Measurements from ENCODE around the gene TENM3.

The TENM3 gene

GRCh38 chr4:182307746-182308145, 64.5 kb downstream of the TENM3 start:
- TF ChIP-seq POLR2A (IDR thresholded peaks at IDR 0.05; ENCODE audit: extremely low read depth, insufficient read length): no peak
- TF ChIP-seq MAX (IDR thresholded peaks at IDR 0.05; ENCODE audit: low read depth, low read length): no peak
- TF ChIP-seq MYC (IDR thresholded peaks at IDR 0.05; ENCODE audit: low read depth, low read length): no peak
- TF ChIP-seq CTCF (IDR thresholded peaks at IDR 0.05; ENCODE audit: low read depth, low read length): no peak
- H3K4me3 ChIP-seq (ENCODE audit: low read depth, low read length): no peak overlapping the region
- DNase-seq (ENCODE audit: low read depth): no peak

- TF ChIP-seq CTCF (IDR thresholded peaks at IDR 0.05; ENCODE audit: low read depth, low read length) (no peak), MAX (IDR thresholded peaks at IDR 0.05; ENCODE audit: low read depth, low read length) (no peak), POLR2A (IDR thresholded peaks at IDR 0.05; ENCODE audit: extremely low read depth, insufficient read length) (no peak), MYC (IDR thresholded peaks at IDR 0.05; ENCODE audit: low read depth, low read length) (no peak)
- no peak for DNase-seq (ENCODE audit: low read depth)
- H3K4me3 ChIP-seq (ENCODE audit: low read depth, low read length): no peak overlapping the region
Observed at GRCh38 chr4:182309877-182310276, 66.7 kb downstream of the TENM3 start.

- no peak overlapping the region for H3K4me3 ChIP-seq (ENCODE audit: low read depth, low read length)
- TF ChIP-seq MYC (IDR thresholded peaks at IDR 0.05; ENCODE audit: low read depth, low read length) (no peak), CTCF (IDR thresholded peaks at IDR 0.05; ENCODE audit: low read depth, low read length) (no peak), POLR2A (IDR thresholded peaks at IDR 0.05; ENCODE audit: extremely low read depth, insufficient read length) (no peak), MAX (IDR thresholded peaks at IDR 0.05; ENCODE audit: low read depth, low read length) (no peak)
- DNase-seq (ENCODE audit: low read depth): no peak
Observed at GRCh38 chr4:182310316-182310715, 67.1 kb downstream of the TENM3 start.

- H3K4me3 ChIP-seq (ENCODE audit: low read depth, low read length): no peak overlapping the region
- DNase-seq (ENCODE audit: low read depth): no peak
- no peak for TF ChIP-seq POLR2A (IDR thresholded peaks at IDR 0.05; ENCODE audit: extremely low read depth, insufficient read length)
- no peak for TF ChIP-seq MAX (IDR thresholded peaks at IDR 0.05; ENCODE audit: low read depth, low read length)
- TF ChIP-seq CTCF (IDR thresholded peaks at IDR 0.05; ENCODE audit: low read depth, low read length): no peak
- no peak for TF ChIP-seq MYC (IDR thresholded peaks at IDR 0.05; ENCODE audit: low read depth, low read length)
Observed at GRCh38 chr4:182310962-182311361, 67.8 kb downstream of the TENM3 start.

- H3K4me3 ChIP-seq (ENCODE audit: low read depth, low read length): no peak overlapping the region
- TF ChIP-seq CTCF (IDR thresholded peaks at IDR 0.05; ENCODE audit: low read depth, low read length) (no peak), POLR2A (IDR thresholded peaks at IDR 0.05; ENCODE audit: extremely low read depth, insufficient read length) (no peak), MYC (IDR thresholded peaks at IDR 0.05; ENCODE audit: low read depth, low read length) (no peak), MAX (IDR thresholded peaks at IDR 0.05; ENCODE audit: low read depth, low read length) (no peak)
- no peak for DNase-seq (ENCODE audit: low read depth)
Observed at GRCh38 chr4:182314537-182314936, 71.3 kb downstream of the TENM3 start.

GRCh38 chr4:182318256-182318655, 75.1 kb downstream of the TENM3 start:
- H3K4me3 ChIP-seq (ENCODE audit: low read depth, low read length): no peak overlapping the region
- TF ChIP-seq MAX (IDR thresholded peaks at IDR 0.05; ENCODE audit: low read depth, low read length): no peak
- TF ChIP-seq MYC (IDR thresholded peaks at IDR 0.05; ENCODE audit: low read depth, low read length): no peak
- TF ChIP-seq CTCF (IDR thresholded peaks at IDR 0.05; ENCODE audit: low read depth, low read length): no peak
- no peak for TF ChIP-seq POLR2A (IDR thresholded peaks at IDR 0.05; ENCODE audit: extremely low read depth, insufficient read length)
- DNase-seq (ENCODE audit: low read depth): no peak
